Subcutaneous adipose tissue (tissue), 4 donors: Measurements from ENCODE around the gene PROSER3. TPM values are rescaled to one million over a fixed set of nuclear protein-coding genes. Genes with fewer than 3 reads are reported as not detected.

Source experiments
- total RNA-seq, 4 donors: library from RNA; depleted of rRNA; stranded (reverse); fragments of >200 nt; gene quantifications; one replicate each; pipeline ENCODE4 v1.1.0, GENCODE V29; 2016
- TF ChIP-seq, protein P1 (sequence below): fragments of 450-650 bp; IDR thresholded peaks from one replicate; pipeline ENCODE4 v1.5.1; 2016; ENCODE audit warnings: low read depth, mild to moderate bottlenecking, control low read depth, antibody characterized with exemption, moderate library complexity

Gene PROSER3
- total RNA-seq, 4 donors from 2014 or later = 2.8 to 5.7 (median 3.5) TPM

GRCh38 chr19:35797663-35798062, 39.7 kb downstream of the PROSER3 start:
- TF ChIP-seq, protein P1, sequence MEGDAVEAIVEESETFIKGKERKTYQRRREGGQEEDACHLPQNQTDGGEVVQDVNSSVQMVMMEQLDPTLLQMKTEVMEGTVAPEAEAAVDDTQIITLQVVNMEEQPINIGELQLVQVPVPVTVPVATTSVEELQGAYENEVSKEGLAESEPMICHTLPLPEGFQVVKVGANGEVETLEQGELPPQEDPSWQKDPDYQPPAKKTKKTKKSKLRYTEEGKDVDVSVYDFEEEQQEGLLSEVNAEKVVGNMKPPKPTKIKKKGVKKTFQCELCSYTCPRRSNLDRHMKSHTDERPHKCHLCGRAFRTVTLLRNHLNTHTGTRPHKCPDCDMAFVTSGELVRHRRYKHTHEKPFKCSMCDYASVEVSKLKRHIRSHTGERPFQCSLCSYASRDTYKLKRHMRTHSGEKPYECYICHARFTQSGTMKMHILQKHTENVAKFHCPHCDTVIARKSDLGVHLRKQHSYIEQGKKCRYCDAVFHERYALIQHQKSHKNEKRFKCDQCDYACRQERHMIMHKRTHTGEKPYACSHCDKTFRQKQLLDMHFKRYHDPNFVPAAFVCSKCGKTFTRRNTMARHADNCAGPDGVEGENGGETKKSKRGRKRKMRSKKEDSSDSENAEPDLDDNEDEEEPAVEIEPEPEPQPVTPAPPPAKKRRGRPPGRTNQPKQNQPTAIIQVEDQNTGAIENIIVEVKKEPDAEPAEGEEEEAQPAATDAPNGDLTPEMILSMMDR = no peak

- TF ChIP-seq, protein P1 = no peak
Observed at GRCh38 chr19:35801828-35802227, 43.9 kb downstream of the PROSER3 start.

- TF ChIP-seq, protein P1 = no peak
Observed at GRCh38 chr19:35805526-35806102, 47.6 kb downstream of the PROSER3 start.

DNA sequence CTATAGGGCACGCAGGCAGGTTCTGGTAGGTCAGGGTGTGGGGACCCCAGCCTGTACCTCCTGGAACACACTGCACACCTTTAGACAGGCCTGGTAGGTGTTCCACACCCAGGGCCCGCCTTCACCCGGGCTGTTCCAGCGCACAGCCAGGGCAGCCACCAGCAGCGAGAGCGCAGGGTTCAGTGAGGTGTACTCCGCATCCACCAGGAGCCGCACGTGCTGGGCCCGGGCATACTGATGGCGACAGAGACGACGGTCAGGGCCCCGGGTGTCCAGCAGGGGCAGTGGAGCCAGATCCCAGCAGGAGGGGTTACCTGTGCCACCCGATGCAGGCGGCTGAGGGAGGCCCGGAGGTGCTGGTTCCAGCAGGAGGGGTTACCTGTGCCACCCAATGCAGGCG, 48.6 kb downstream of the PROSER3 start:
- TF ChIP-seq, protein P1 = no peak

DNA sequence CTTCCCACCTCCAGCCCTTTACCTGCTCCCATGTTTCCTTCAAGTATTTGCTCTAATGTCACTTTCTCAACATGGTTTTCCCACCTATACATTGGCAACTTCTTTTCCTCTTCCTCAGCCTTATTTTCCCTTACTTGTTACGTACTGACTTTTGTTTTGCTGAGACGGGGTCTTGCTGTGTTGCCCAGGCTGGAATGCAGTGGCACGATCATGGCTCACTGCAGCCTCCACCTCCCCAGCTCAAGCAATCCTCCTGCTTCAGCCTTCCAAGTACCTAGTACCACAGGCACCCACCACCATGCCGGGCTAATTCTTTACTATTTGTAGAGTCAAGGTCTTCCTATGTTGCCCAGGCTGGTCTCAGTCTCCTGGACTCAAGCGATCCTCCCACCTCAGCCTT, 49.7 kb downstream of the PROSER3 start:
- TF ChIP-seq, protein P1 = no peak

- TF ChIP-seq, protein P1 = no peak
Observed at GRCh38 chr19:35811317-35812219, 53.6 kb downstream of the PROSER3 start.

DNA sequence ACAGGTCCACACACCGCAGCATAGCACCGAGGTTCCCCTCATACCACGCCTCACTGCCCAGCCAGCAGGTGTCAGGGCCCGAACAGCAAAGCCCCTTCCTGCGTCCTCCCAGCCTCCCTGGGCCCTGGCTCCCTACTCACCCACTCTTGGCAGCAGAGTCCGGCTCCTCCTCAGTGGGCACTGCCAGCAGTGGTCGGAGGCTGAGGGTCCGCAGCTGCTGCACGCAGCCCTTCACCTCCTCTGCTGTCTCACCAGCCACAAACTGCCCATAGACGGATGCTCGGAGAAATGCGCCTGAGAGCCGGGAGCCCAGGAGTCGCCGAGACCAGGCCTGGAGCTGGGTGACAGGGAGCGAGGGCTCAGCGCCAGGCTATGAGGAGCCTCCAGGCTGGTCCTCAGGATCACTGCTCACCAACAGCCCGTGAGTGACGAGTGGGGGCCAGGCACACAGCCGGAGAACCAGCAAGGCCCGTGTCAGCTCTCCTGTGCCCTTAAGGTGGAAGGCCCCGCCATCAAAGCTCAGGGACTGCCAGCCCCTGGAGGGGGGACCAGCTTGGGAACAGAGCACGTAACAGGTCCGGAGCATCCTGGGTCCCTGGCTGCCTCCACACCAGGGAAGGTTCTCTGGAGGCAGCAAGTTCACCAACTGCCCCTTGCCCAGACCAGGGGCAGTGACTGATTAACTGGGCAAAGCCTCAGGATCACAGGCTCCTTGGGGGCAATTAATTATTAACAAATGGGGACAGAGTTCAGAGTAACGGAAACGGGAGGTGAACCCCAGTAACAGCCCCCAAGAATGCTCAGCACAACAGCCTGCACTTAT, 54.5 kb downstream of the PROSER3 start, which contains the start of gene PRODH2:
PRODH2 (minus strand) TSS at position 626 of the 823 bp plus-strand sequence; CDS start at position 586, 40 bp downstream.
- TF ChIP-seq, protein P1 = no peak
